DOHH2 (cell line): ENCODE measurements around the gene VSNL1.

Experiments used
- H3F3A ChIP-seq: fragments of 200-600 bp; sonication (generic), shearing (Covaris generic); 2 replicates; pipeline ENCODE4 v1.6.0; 2016; ENCODE audit warnings: antibody characterized with exemption, mild to moderate bottlenecking; ENCODE audit not compliant: control insufficient read depth, insufficient read depth
- H3K27ac ChIP-seq: fragments of 200-600 bp; sonication (generic); 2 replicates; pipeline ENCODE4 v1.5.1; 2014; ENCODE audit warnings: low read depth, mild to moderate bottlenecking, low read length, moderate library complexity
- H3K27me3 ChIP-seq: fragments of 200-600 bp; sonication (generic); 2 replicates; pipeline ENCODE4 v1.6.1; 2014; ENCODE audit warnings: mild to moderate bottlenecking, low read length, mixed read lengths; ENCODE audit not compliant: control insufficient read depth
- H3K36me3 ChIP-seq: fragments of 200-600 bp; sonication (generic); 2 replicates; pipeline ENCODE4 v1.6.1; 2014; ENCODE audit warnings: mild to moderate bottlenecking, low read length, moderate library complexity, mixed read lengths; ENCODE audit not compliant: control insufficient read depth
- H3K4me1 ChIP-seq: fragments of 200-600 bp; sonication (generic); 2 replicates; pipeline ENCODE4 v1.6.1; 2014; ENCODE audit warnings: mild to moderate bottlenecking, low read length, mixed read lengths; ENCODE audit not compliant: control insufficient read depth
- H3K4me2 ChIP-seq: fragments of 200-600 bp; sonication (generic); 2 replicates; pipeline ENCODE4 v1.6.0; 2014; ENCODE audit warnings: mild to moderate bottlenecking, low read length, moderate library complexity
- H3K4me3 ChIP-seq: fragments of 200-600 bp; sonication (generic); 2 replicates; pipeline ENCODE4 v1.5.1; 2014; ENCODE audit warnings: mild to moderate bottlenecking, low read length, mixed read lengths
- H3K79me2 ChIP-seq: fragments of 200-600 bp; sonication (generic); 2 replicates; pipeline ENCODE4 v1.6.1; 2014; ENCODE audit warnings: mild to moderate bottlenecking, low read length, mixed read lengths; ENCODE audit not compliant: control insufficient read depth
- H3K9me2 ChIP-seq: fragments of 200-600 bp; sonication (generic); replicated peaks from 2 replicates; pipeline ENCODE4 v1.6.1; 2014; ENCODE audit warnings: mild to moderate bottlenecking, low read length, mixed read lengths; ENCODE audit not compliant: control insufficient read depth
- H3K9me3 ChIP-seq: fragments of 200-600 bp; sonication (generic); 2 replicates; pipeline ENCODE4 v1.6.1; 2014; ENCODE audit warnings: antibody characterized with exemption, low read length, mixed read lengths; ENCODE audit not compliant: control insufficient read depth, insufficient read depth
- H4K20me1 ChIP-seq: fragments of 200-600 bp; sonication (generic); 2 replicates; pipeline ENCODE4 v1.6.0; 2014; ENCODE audit warnings: low read depth, mild to moderate bottlenecking, antibody characterized with exemption, low read length, moderate library complexity; ENCODE audit not compliant: control insufficient read depth, insufficient read depth
- CTCF ChIP-seq: fragments of 200-600 bp; sonication (generic); IDR thresholded peaks from one replicate; pipeline ENCODE4 v1.5.1; 2014; ENCODE audit warnings: antibody characterized with exemption, mild to moderate bottlenecking, low read depth, low read length; ENCODE audit not compliant: poor library complexity, severe bottlenecking
- EZH2phosphoT487 ChIP-seq: fragments of 200-600 bp; sonication (generic); IDR thresholded peaks from 2 replicates; pipeline ENCODE4 v1.6.1; 2017; ENCODE audit warnings: borderline replicate concordance, mild to moderate bottlenecking, antibody characterized with exemption, low read length, moderate library complexity, mixed read lengths

The VSNL1 gene

GRCh38 chr2:17616405-17616804 lies 75.9 kb downstream of the VSNL1 start:
- Histone ChIP-seq H3K9me2 (no peaks in the 10 kb centered on the region), H3K27me3 (peaks cover 5% of the 10 kb centered on the region; the same call in 1 of the 2 replicates), H3K4me3 (no peak overlapping the region), H3K36me3 (no peaks in the 10 kb centered on the region), H3K4me2 (no peak overlapping the region), H3K27ac (no peak overlapping the region), H3F3A (no peaks in the 10 kb centered on the region), H3K79me2 (no peaks in the 10 kb centered on the region), H3K4me1 (no peaks in the 10 kb centered on the region), H3K9me3 (no peaks in the 10 kb centered on the region), H4K20me1 (no peaks in the 10 kb centered on the region)
- no peak for TF ChIP-seq EZH2phosphoT487

GRCh38 chr2:17617516-17617915 lies 77.0 kb downstream of the VSNL1 start:
- H3K4me2 ChIP-seq, result no peak overlapping the region
- no peaks in the 10 kb centered on the region for H3K36me3 ChIP-seq
- H3K4me1 ChIP-seq, result no peaks in the 10 kb centered on the region
- H3F3A ChIP-seq, result no peaks in the 10 kb centered on the region
- H3K27me3 ChIP-seq, result peaks cover 5% of the 10 kb centered on the region; the same call in 1 of the 2 replicates
- H4K20me1 ChIP-seq, result no peaks in the 10 kb centered on the region
- no peaks in the 10 kb centered on the region for H3K9me3 ChIP-seq
- no peaks in the 10 kb centered on the region for H3K79me2 ChIP-seq
- no peak overlapping the region for H3K27ac ChIP-seq
- H3K4me3 ChIP-seq, result no peak overlapping the region
- no peak for TF ChIP-seq EZH2phosphoT487
- no peak for TF ChIP-seq CTCF
- H3K9me2 ChIP-seq, result no peaks in the 10 kb centered on the region

- no peaks in the 10 kb centered on the region for H3K9me3 ChIP-seq
- no peaks in the 10 kb centered on the region for H3K36me3 ChIP-seq
- H4K20me1 ChIP-seq, result no peaks in the 10 kb centered on the region
- TF ChIP-seq EZH2phosphoT487 (no peak), CTCF (no peak)
- no peaks in the 10 kb centered on the region for H3K79me2 ChIP-seq
- H3K4me3 ChIP-seq, result no peak overlapping the region
- H3K27me3 ChIP-seq, result peaks cover 5% of the 10 kb centered on the region; the same call in 1 of the 2 replicates
- no peak overlapping the region for H3K4me2 ChIP-seq
- no peaks in the 10 kb centered on the region for H3K4me1 ChIP-seq
- no peaks in the 10 kb centered on the region for H3F3A ChIP-seq
- no peak overlapping the region for H3K27ac ChIP-seq
- no peaks in the 10 kb centered on the region for H3K9me2 ChIP-seq
These were observed 77.5 kb downstream of the VSNL1 start for GRCh38 chr2:17617955-17618354.

GRCh38 chr2:17620280-17620679 lies 79.8 kb downstream of the VSNL1 start:
- H3K27me3 ChIP-seq, result peaks cover 5% of the 10 kb centered on the region; the same call in 1 of the 2 replicates
- no peak overlapping the region for H3K27ac ChIP-seq
- no peaks in the 10 kb centered on the region for H3F3A ChIP-seq
- H3K36me3 ChIP-seq, result no peaks in the 10 kb centered on the region
- H3K4me2 ChIP-seq, result no peak overlapping the region
- H3K9me3 ChIP-seq, result no peaks in the 10 kb centered on the region
- no peaks in the 10 kb centered on the region for H3K4me1 ChIP-seq
- no peaks in the 10 kb centered on the region for H4K20me1 ChIP-seq
- TF ChIP-seq EZH2phosphoT487 (no peak), CTCF (no peak)
- H3K79me2 ChIP-seq, result no peaks in the 10 kb centered on the region
- H3K9me2 ChIP-seq, result no peaks in the 10 kb centered on the region
- H3K4me3 ChIP-seq, result no peak overlapping the region
